HG03060 (cell line): ENCODE results near the gene PSMB10.

Source experiments
- ATAC-seq: cut with Tn5 transposase; IDR thresholded peaks from one replicate; pipeline ENCODE4 v1.9.1; 2021; ENCODE audit warnings: low read depth, moderate number of reproducible peaks; ENCODE audit not compliant: unreplicated experiment

The PSMB10 gene

GRCh38 chr16:67901734-67902133, 34.9 kb downstream of the PSMB10 start:
- no peak for ATAC-seq

GRCh38 chr16:67897231-67897630, 39.4 kb downstream of the PSMB10 start:
- ATAC-seq = no peak

- no peak for ATAC-seq
Observed at GRCh38 chr16:67893743-67894399, 42.8 kb downstream of the PSMB10 start.

- peak; percentile 50 for ATAC-seq
Observed at GRCh38 chr16:67892899-67893742, 43.5 kb downstream of the PSMB10 start, which contains the start of gene PSKH1. PSKH1 (plus strand) TSS chr16:67893254; CDS start chr16:67908750, 15,496 bp downstream.

- ATAC-seq = no peak
Observed at GRCh38 chr16:67892375-67892774, 44.3 kb downstream of the PSMB10 start.

GRCh38 chr16:67888331-67888730, 48.3 kb downstream of the PSMB10 start:
- no peak for ATAC-seq

- no peak for ATAC-seq
Observed at GRCh38 chr16:67886387-67886786, 50.3 kb downstream of the PSMB10 start.

- no peak for ATAC-seq
Observed at GRCh38 chr16:67885976-67886375, 50.7 kb downstream of the PSMB10 start.

- no peak for ATAC-seq
Observed at GRCh38 chr16:67885545-67885944, 51.1 kb downstream of the PSMB10 start.

GRCh38 chr16:67884684-67885083, 52.0 kb downstream of the PSMB10 start, which contains the start of gene NRN1L:
NRN1L (plus strand) TSS chr16:67884885; CDS start chr16:67884904, 19 bp downstream.
- ATAC-seq = no peak
